ENCODE results near the gene C10orf105. TPM values are rescaled to one million over a fixed set of nuclear protein-coding genes. Genes with fewer than 3 reads are reported as not detected.

The C10orf105 gene
- total RNA-seq = 0.11 TPM

GRCh38 chr10:71719464-71720201, at the start of gene C10orf105:
TSS of gene C10orf105 (minus strand) at chr10:71719778. CDS start at chr10:71716337, 3,441 bp downstream.

Other genes starting within 250 kb of the C10orf105 start
- 15.4 TPM for gene VSIR, start 53.7 kb upstream of the C10orf105 start, total RNA-seq
- gene PSAP, start 131.5 kb upstream of the C10orf105 start, total RNA-seq = 674 TPM
- 28.3 TPM for gene CHST3, start 244.6 kb upstream of the C10orf105 start, total RNA-seq